Activated naive CD4-positive, alpha-beta T cell treated with anti-CD3 and anti-CD28 coated beads, Interleukin-2, amount 10 ng/mL, durations not matched to agents 5 hours and 36 hours (primary cell): ENCODE data around the gene RPL38. TPM values are rescaled to one million over a fixed set of nuclear protein-coding genes. Genes with fewer than 3 reads are reported as not detected.

Experiments used
- total RNA-seq, 2 experiments: library from RNA; stranded (reverse); gene quantifications; one replicate each; pipeline ENCODE4 v1.2.3, GENCODE V29; 2021

RPL38 gene
- 1,000 to 10,000 TPM; 1,337 to 1,424 TPM for total RNA-seq

GRCh38 chr17:74203439-74204240, at the start of gene RPL38:
TSS of gene RPL38 (plus strand) at chr17:74203678. CDS start at chr17:74203956, 278 bp downstream.

GRCh38 chr17:74212913-74213791, 9.7 kb downstream of the RPL38 start, which contains the start of gene TTYH2:
TSS of gene TTYH2 (plus strand) at chr17:74213571. CDS start at chr17:74213588, 17 bp downstream.

Other genes starting within 250 kb of the RPL38 start
- 10 to 100 TPM; 15.1 to 18.4 TPM for gene TTYH2, start 9.9 kb downstream of the RPL38 start, total RNA-seq
- gene DNAI2, start 70.6 kb downstream of the RPL38 start, total RNA-seq = 1 to 10 TPM; 1.4 to 1.5 TPM
- gene KIF19, start 122.5 kb downstream of the RPL38 start, total RNA-seq = under 1 TPM; 0.72 to 0.78 TPM
- gene BTBD17, start 158.2 kb downstream of the RPL38 start, total RNA-seq = not detected
- not detected for gene GPR142, start 163.8 kb downstream of the RPL38 start, total RNA-seq
- 1 to 10 TPM in 1 of 2 experiments, under 1 TPM in 1; 0.96 to 1.2 TPM for gene GPRC5C, start 228.4 kb downstream of the RPL38 start, total RNA-seq